GM18505 (cell line): ENCODE data around the gene PCDHGA4.
"Not testable (repeated sequence)": the region's sequence is repeated elsewhere in the genome, so short reads cannot be mapped to it uniquely, and the experiment has no call there.

Experiments used
- ATAC-seq: cut with Tn5 transposase; IDR thresholded peaks from one replicate; pipeline ENCODE4 v1.9.1; 2021; ENCODE audit not compliant: unreplicated experiment
- POLR2A ChIP-seq: IDR thresholded peaks from 4 replicates; pipeline ENCODE4 v1.6.1; 2011; ENCODE audit warnings: borderline replicate concordance; ENCODE audit not compliant: insufficient read depth, insufficient read length; ENCODE audit errors: extremely low read depth

The PCDHGA4 gene

GRCh38 chr5:141384471-141385267, 29.8 kb downstream of the PCDHGA4 start:
- no peak for ATAC-seq
- no peak for TF ChIP-seq POLR2A

- not testable (repeated sequence) for ATAC-seq
Observed at GRCh38 chr5:141387557-141388311, 32.9 kb downstream of the PCDHGA4 start, which contains the start of gene PCDHGB4. Gene PCDHGB4 (plus strand): TSS chr5:141387698. CDS start chr5:141387885, 187 bp downstream.

- no peak for ATAC-seq
- TF ChIP-seq POLR2A = no peak
Observed at GRCh38 chr5:141388661-141389060, 33.8 kb downstream of the PCDHGA4 start.

DNA sequence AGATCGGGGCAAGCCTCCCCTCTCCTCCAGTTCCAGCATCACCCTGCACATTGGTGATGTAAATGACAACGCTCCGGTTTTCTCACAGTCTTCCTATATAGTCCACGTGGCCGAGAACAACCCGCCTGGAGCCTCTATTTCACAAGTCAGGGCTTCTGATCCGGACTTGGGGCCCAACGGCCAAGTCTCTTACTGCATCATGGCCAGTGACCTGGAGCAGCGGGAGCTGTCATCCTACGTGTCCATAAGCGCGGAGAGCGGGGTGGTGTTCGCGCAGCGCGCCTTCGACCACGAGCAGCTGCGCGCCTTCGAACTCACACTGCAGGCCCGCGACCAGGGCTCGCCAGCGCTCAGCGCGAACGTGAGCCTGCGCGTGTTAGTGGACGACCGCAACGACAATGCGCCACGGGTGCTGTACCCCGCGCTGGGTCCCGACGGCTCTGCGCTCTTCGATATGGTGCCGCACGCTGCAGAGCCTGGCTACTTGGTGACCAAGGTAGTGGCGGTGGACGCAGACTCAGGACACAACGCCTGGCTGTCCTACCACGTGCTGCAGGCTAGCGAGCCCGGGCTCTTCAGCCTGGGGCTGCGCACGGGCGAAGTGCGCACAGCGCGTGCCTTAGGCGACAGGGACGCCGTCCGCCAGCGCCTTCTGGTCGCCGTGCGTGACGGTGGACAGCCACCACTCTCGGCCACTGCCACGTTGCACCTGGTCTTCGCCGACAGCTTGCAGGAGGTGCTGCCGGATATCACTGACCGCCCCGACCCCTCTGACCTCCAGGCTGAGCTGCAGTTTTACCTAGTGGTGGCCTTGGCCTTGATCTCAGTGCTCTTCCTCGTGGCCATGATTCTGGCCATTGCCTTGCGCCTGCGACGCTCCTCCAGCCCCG, 34.6 kb downstream of the PCDHGA4 start:
- no peak for TF ChIP-seq POLR2A
- no peak for ATAC-seq

DNA sequence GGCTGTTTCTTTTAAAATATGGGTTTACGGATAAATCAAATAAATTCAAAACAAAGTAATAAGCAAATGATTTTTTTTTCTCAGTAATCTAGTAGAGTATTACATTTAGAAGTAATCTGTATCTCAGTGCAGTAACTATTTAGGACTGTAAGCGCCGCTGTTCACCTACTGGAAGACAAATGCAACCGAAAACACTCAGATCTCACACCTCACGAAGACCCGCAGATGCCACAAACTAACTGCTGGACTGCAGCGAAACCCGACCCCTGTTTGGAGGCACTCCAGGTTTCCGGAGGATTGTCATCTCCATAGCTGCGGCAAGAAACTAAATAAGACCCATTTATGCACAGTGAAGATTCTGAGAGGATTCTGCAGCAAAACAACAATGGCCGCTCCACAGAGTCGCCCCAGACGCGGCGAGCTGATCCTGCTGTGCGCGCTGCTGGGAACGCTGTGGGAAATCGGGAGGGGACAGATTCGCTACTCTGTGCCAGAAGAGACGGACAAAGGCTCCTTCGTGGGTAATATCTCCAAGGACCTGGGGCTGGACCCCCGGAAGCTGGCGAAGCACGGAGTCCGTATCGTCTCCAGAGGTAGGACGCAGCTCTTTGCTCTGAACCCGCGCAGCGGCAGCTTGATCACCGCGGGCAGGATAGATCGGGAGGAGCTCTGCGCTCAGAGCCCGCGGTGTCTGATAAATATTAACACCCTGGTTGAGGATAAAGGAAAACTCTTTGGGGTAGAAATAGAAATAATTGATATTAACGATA, 37.8 kb downstream of the PCDHGA4 start, which contains the start of gene PCDHGA8:
TSS of gene PCDHGA8 (plus strand) at position 205 of the 770 bp plus-strand sequence. CDS start at position 386, 181 bp downstream.
- no peak for TF ChIP-seq POLR2A
- no peak for ATAC-seq

GRCh38 chr5:141393267-141393666, 38.4 kb downstream of the PCDHGA4 start:
- ATAC-seq = no peak

DNA sequence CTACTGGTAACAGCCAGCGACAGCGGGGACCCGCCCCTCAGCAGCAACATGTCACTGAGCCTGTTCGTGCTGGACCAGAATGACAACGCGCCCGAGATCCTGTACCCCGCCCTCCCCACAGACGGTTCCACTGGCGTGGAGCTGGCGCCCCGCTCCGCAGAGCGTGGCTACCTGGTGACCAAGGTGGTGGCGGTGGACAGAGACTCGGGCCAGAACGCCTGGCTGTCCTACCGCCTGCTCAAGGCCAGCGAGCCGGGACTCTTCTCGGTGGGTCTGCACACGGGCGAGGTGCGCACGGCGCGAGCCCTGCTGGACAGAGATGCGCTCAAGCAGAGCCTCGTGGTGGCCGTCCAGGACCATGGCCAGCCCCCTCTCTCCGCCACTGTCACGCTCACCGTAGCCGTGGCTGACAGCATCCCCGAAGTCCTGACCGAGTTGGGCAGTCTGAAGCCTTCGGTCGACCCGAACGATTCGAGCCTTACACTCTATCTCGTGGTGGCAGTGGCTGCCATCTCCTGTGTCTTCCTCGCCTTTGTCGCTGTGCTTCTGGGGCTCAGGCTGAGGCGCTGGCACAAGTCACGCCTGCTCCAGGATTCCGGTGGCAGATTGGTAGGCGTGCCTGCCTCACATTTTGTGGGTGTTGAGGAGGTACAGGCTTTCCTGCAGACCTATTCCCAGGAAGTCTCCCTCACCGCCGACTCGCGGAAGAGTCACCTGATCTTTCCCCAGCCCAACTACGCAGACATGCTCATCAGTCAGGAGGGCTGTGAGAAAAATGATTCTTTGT, 39.8 kb downstream of the PCDHGA4 start:
- not testable (repeated sequence) for ATAC-seq

More at GRCh38 chr5:141393267-141393666, 38.4 kb downstream of the PCDHGA4 start:
- TF ChIP-seq POLR2A = no peak

DNA sequence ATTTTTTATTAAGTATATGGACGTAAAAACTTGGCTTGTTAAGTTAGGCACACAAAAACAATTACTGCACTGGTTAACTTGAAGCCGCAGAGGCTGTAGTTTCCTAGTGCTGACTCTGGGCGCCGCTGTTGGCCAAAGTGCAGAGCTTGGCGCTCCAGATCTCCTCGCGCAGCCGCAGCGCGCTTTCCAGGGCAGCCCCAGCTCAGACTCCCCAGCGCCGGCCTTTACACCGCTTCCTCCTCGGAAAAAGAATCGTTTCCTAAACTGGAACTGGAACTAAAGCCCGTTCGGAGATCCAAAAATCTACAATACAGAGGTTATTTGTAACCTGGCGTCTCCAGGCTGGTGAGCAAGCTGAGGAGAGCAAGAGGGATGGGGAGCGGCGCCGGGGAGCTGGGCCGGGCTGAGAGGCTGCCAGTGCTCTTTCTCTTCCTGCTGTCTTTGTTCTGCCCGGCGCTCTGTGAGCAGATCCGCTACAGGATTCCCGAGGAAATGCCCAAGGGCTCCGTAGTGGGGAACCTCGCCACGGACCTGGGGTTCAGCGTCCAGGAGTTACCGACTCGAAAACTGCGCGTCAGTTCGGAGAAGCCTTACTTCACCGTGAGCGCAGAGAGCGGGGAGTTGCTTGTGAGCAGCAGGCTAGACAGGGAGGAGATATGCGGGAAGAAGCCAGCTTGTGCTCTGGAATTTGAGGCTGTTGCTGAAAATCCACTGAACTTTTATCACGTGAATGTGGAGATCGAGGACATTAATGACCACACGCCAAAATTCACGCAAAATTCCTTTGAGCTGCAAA, 43.1 kb downstream of the PCDHGA4 start, which contains the start of gene PCDHGB5:
TSS of gene PCDHGB5 (plus strand) at position 192 of the 796 bp plus-strand sequence. CDS start at position 373, 181 bp downstream.
- peak; percentile 85 for ATAC-seq

- no peak for TF ChIP-seq POLR2A
- ATAC-seq = no peak
Observed at GRCh38 chr5:141398608-141399007, 43.8 kb downstream of the PCDHGA4 start.

DNA sequence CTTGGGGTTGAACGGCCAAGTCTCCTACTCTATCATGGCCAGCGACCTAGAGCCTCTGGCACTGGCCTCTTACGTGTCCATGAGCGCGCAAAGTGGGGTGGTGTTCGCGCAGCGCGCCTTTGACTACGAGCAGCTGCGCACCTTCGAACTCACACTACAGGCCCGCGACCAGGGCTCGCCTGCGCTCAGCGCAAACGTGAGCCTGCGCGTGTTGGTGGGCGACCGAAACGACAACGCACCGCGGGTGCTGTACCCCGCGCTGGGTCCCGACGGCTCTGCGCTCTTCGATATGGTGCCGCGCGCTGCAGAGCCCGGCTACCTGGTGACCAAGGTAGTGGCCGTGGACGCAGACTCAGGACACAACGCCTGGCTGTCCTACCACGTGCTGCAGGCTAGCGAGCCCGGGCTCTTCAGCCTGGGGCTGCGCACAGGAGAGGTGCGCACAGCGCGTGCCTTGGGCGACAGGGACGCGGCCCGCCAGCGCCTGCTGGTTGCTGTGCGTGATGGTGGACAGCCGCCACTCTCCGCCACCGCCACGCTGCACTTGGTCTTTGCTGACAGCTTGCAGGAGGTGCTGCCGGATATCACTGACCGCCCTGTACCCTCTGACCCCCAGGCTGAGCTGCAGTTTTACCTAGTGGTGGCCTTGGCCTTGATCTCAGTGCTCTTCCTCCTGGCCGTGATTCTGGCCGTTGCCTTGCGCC, 44.9 kb downstream of the PCDHGA4 start:
- TF ChIP-seq POLR2A = no peak
- no peak for ATAC-seq
